ENCODE results near the gene CXorf66. TPM values are rescaled to one million over a fixed set of nuclear protein-coding genes. Genes with fewer than 3 reads are reported as not detected.
A peak's percentile ranks its signal among the peaks of the same experiment; 100 is the strongest.

Gene CXorf66
- total RNA-seq, 1 experiment from 2014 or later: not detected

- Histone ChIP-seq H3K4me1 (ENCODE audit: control insufficient read depth in 1 of 2, insufficient read depth in 2 of 2, low read length in 2 of 2) (peaks cover 6 to 20% of the 10 kb centered on the region in 2 experiments), H3K9ac (ENCODE audit: low read length) (peak within 1 kb of the TSS; percentile 70), H3K4me2 (ENCODE audit: low read length) (peak within 1 kb of the TSS; percentile 80), H3K27ac (ENCODE audit: low read depth, low read length) (peak within 1 kb of the TSS; percentile 84), H3K36me3 (ENCODE audit: control insufficient read depth in 1 of 2, insufficient read depth in 2 of 2, low read length in 2 of 2) (no peaks in the 10 kb centered on the region), H4K20me1 (ENCODE audit: insufficient read depth) (no peaks in the 10 kb centered on the region), H3K9me2 (ENCODE audit: insufficient read depth) (no peaks in the 10 kb centered on the region), H3K27me3 (ENCODE audit: insufficient read depth, low read length) (no peaks in the 10 kb centered on the region), H3K79me2 (ENCODE audit: insufficient read depth, low read length) (peaks cover 21% of the 10 kb centered on the region), H3K4me3 (replicated peaks in 1 of 2; ENCODE audit: low read depth in 1 of 2, low read length in 2 of 2) (peak within 1 kb of the TSS; percentile 59 to 66), H3K9me3 (ENCODE audit: control insufficient read depth in 1 of 2, insufficient read depth in 1 of 2, low read depth in 1 of 2, low read length in 2 of 2) (no peaks in the 10 kb centered on the region), H2AFZ (ENCODE audit: low read depth, low read length, poor library complexity, severe bottlenecking) (peak within 1 kb of the TSS; percentile 85)
- POLR2A ChIA-PET: no interaction called here
- CTCF ChIA-PET: no interaction called here
- intact Hi-C loops (cut with micrococcal nuclease): no loop called here
- peak; percentile 79 for ATAC-seq
- peak; percentile 47 for DNase-seq (ENCODE audit: low read depth, low spot score)
- TF ChIP-seq ZNF274 (IDR thresholded peaks at IDR 0.05; ENCODE audit: low read depth, low read length) (no peak), EZH2phosphoT487 (IDR thresholded peaks at IDR 0.05; ENCODE audit: borderline replicate concordance) (no peak), ZFX (IDR thresholded peaks at IDR 0.05) (no peak), EZH2 (IDR thresholded peaks at IDR 0.05) (no peak), MAX (IDR thresholded peaks at IDR 0.05) (peak; percentile 58), REST (IDR thresholded peaks at IDR 0.05; ENCODE audit: low read depth) (no peak), RAD21 (IDR thresholded peaks at IDR 0.05; ENCODE audit: low read depth) (peak; percentile 21; the same call in 1 of the 2 replicates), SP1 (IDR thresholded peaks at IDR 0.05; ENCODE audit: low read depth) (no peak), CBX3 (IDR thresholded peaks at IDR 0.05; ENCODE audit: low read depth) (no peak), POLR2AphosphoS5 (IDR thresholded peaks at IDR 0.05; ENCODE audit: low read depth, low read length) (peak; percentile 76), POLR2A (IDR thresholded peaks at IDR 0.05; ENCODE audit: borderline replicate concordance, extremely low read depth, insufficient read depth, insufficient read length) (peak; percentile 31), ZBTB33 (IDR thresholded peaks at IDR 0.05; ENCODE audit: extremely low read depth, insufficient replicate concordance, low read length) (no peak), JUND (IDR thresholded peaks at IDR 0.05) (no peak)
- RAD21 ChIA-PET (ENCODE audit: low non-redundant PET in 1 of 2, low total read pairs in 2 of 2, uncharacterized antibody in 2 of 2, unreplicated experiment in 2 of 2): interaction anchor here in 1 of 2 experiments (0.7 kb wide), 1 partner anchor 153 kb away, joined by 3 read pairs; no protein-coding TSS in a partner anchor
- no TSS peak for BruUV-seq (replicated peaks)
Observed at GRCh38 chrX:139932901-139933796, 32.2 kb downstream of the CXorf66 start, which contains the start of gene ATP11C. ATP11C (minus strand) TSS chrX:139933053; CDS start chrX:139932042, 1,011 bp downstream.
